ENCODE data around the gene YTHDF1.

DNA sequence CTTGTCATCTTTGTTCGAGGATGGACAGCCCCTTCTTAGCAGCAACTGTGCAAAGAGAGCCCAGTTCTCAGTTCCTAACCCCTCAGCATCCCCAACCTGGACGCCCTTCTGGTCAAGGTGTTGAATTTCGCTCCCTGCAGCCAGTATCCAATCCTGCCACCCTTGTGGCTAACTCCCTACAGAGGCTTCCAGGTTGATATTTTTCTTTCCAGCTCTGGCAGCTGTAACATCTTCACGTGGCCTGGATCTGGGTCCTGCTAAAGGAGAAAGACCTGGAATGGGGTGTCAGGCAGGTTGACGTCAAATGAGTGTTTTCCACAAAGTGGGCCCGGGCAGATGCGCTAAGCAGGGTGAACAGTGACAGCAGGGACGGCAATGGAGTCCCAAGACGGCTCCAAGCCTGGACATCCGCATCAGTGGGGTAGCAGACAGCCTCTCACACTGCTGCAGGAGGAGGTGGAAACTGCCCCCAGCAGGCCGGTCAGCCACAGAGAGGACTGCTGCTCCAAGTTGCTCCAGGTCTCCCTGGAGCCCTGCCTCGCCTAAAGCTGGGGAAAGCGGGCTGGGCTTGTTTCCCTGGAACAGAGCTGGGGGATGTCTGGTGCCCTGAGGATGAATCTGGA lies 1.0 kb upstream of the YTHDF1 start:
- TF ChIP-seq, protein P1, sequence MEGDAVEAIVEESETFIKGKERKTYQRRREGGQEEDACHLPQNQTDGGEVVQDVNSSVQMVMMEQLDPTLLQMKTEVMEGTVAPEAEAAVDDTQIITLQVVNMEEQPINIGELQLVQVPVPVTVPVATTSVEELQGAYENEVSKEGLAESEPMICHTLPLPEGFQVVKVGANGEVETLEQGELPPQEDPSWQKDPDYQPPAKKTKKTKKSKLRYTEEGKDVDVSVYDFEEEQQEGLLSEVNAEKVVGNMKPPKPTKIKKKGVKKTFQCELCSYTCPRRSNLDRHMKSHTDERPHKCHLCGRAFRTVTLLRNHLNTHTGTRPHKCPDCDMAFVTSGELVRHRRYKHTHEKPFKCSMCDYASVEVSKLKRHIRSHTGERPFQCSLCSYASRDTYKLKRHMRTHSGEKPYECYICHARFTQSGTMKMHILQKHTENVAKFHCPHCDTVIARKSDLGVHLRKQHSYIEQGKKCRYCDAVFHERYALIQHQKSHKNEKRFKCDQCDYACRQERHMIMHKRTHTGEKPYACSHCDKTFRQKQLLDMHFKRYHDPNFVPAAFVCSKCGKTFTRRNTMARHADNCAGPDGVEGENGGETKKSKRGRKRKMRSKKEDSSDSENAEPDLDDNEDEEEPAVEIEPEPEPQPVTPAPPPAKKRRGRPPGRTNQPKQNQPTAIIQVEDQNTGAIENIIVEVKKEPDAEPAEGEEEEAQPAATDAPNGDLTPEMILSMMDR (IDR thresholded peaks at IDR 0.05), result no peak
- TF ChIP-seq POLR2A (IDR thresholded peaks at IDR 0.05), result no peak
- no peak for TF ChIP-seq POLR2AphosphoS5 (IDR thresholded peaks at IDR 0.05; ENCODE audit: insufficient read depth in 1 of 2, low read depth in 1 of 2)

All from vagina (tissue), 2 donors.